Endothelial cell (in vitro differentiated cells): ENCODE data around the gene CNTRL. TPM values are rescaled to one million over a fixed set of nuclear protein-coding genes. Genes with fewer than 3 reads are reported as not detected.
"Not testable (repeated sequence)": the region's sequence is repeated elsewhere in the genome, so short reads cannot be mapped to it uniquely, and the experiment has no call there.

ENCODE experiments used
- DNase-seq: peaks from one replicate; pipeline ENCODE4 v3.0.0; 2021; ENCODE audit warnings: low spot score
- H3K27ac Mint-ChIP-seq: one replicate; pipeline ENCODE4 v1.8.0; 2021; ENCODE audit warnings: mixed read lengths, inconsistent platforms; ENCODE audit not compliant: unreplicated experiment
- H3K27me3 Mint-ChIP-seq: one replicate; pipeline ENCODE4 v1.8.0; 2021; ENCODE audit warnings: mild to moderate bottlenecking, moderate library complexity, mixed read lengths, inconsistent platforms; ENCODE audit not compliant: unreplicated experiment
- H3K36me3 Mint-ChIP-seq: one replicate; pipeline ENCODE4 v1.8.0; 2021; ENCODE audit warnings: mild to moderate bottlenecking, low read depth, mixed read lengths, inconsistent platforms; ENCODE audit not compliant: unreplicated experiment
- H3K4me1 Mint-ChIP-seq: one replicate; pipeline ENCODE4 v1.8.0; 2021; ENCODE audit warnings: mild to moderate bottlenecking, mixed read lengths, inconsistent platforms; ENCODE audit not compliant: unreplicated experiment
- H3K4me3 Mint-ChIP-seq: one replicate; pipeline ENCODE4 v1.8.0; 2021; ENCODE audit warnings: mild to moderate bottlenecking, mixed read lengths, inconsistent platforms; ENCODE audit not compliant: unreplicated experiment
- H3K9me3 Mint-ChIP-seq: one replicate; pipeline ENCODE4 v1.8.0; 2021; ENCODE audit warnings: mixed read lengths, inconsistent platforms; ENCODE audit not compliant: unreplicated experiment
- CTCF ChIP-seq: fragments of 200-600 bp; sonication (generic); IDR thresholded peaks from one replicate; pipeline ENCODE4 v1.5.0; 2021; ENCODE audit warnings: antibody characterized with exemption; ENCODE audit not compliant: unreplicated experiment
- total RNA-seq: library from RNA; stranded (reverse); fragmentation: NEBNext Ultra II Directional; extraction: Animal tissue kit (Norgen Biotek cat#: 25700); gene quantifications from one replicate; pipeline ENCODE4 v1.2.1, GENCODE V29; 2021; ENCODE audit not compliant: unreplicated experiment

CNTRL gene
- total RNA-seq, 1 donor from 2014 or later = 23.6 TPM

GRCh38 chr9:121029469-121029868 is 45.3 kb upstream of the CNTRL start:
- Mint-ChIP-seq H3K4me3 (no peak overlapping the region), H3K9me3 (no peaks in the 10 kb centered on the region), H3K4me1 (no peaks in the 10 kb centered on the region), H3K27me3 (no peaks in the 10 kb centered on the region), H3K27ac (no peak overlapping the region), H3K36me3 (no peaks in the 10 kb centered on the region)
- DNase-seq = no peak
- no peak for TF ChIP-seq CTCF

- H3K4me1 Mint-ChIP-seq = no peaks in the 10 kb centered on the region
- no peak overlapping the region for H3K4me3 Mint-ChIP-seq
- no peak for TF ChIP-seq CTCF
- H3K27ac Mint-ChIP-seq = no peak overlapping the region
- H3K9me3 Mint-ChIP-seq = no peaks in the 10 kb centered on the region
- H3K36me3 Mint-ChIP-seq = no peaks in the 10 kb centered on the region
- no peak for DNase-seq
- no peaks in the 10 kb centered on the region for H3K27me3 Mint-ChIP-seq
Observed at GRCh38 chr9:121034529-121034928, 40.2 kb upstream of the CNTRL start.

GRCh38 chr9:121035717-121036116 is 39.0 kb upstream of the CNTRL start:
- not testable (repeated sequence) for H3K9me3 Mint-ChIP-seq, H3K4me3 Mint-ChIP-seq, H3K4me1 Mint-ChIP-seq, H3K27ac Mint-ChIP-seq, H3K36me3 Mint-ChIP-seq, H3K27me3 Mint-ChIP-seq, DNase-seq

- Mint-ChIP-seq H3K27me3 (no peaks in the 10 kb centered on the region), H3K36me3 (no peaks in the 10 kb centered on the region), H3K27ac (no peak overlapping the region), H3K9me3 (no peaks in the 10 kb centered on the region), H3K4me1 (no peaks in the 10 kb centered on the region), H3K4me3 (no peak overlapping the region)
- no peak for TF ChIP-seq CTCF
- no peak for DNase-seq
Observed at GRCh38 chr9:121038362-121038761, 36.4 kb upstream of the CNTRL start.

- H3K4me3 Mint-ChIP-seq = no peak overlapping the region
- no peaks in the 10 kb centered on the region for H3K9me3 Mint-ChIP-seq
- no peaks in the 10 kb centered on the region for H3K4me1 Mint-ChIP-seq
- H3K27ac Mint-ChIP-seq = no peak overlapping the region
- DNase-seq = no peak
- no peak for TF ChIP-seq CTCF
- H3K36me3 Mint-ChIP-seq = no peaks in the 10 kb centered on the region
- H3K27me3 Mint-ChIP-seq = no peaks in the 10 kb centered on the region
Observed at GRCh38 chr9:121038804-121039203, 36.0 kb upstream of the CNTRL start.

- Mint-ChIP-seq H3K27me3 (no peaks in the 10 kb centered on the region), H3K4me3 (no peak overlapping the region), H3K4me1 (peaks cover 5% of the 10 kb centered on the region), H3K36me3 (no peaks in the 10 kb centered on the region), H3K27ac (no peak overlapping the region), H3K9me3 (no peaks in the 10 kb centered on the region)
- no peak for DNase-seq
- TF ChIP-seq CTCF = no peak
Observed at GRCh38 chr9:121048175-121048574, 26.6 kb upstream of the CNTRL start.
